ENCODE data around the gene SAXO1. TPM values are rescaled to one million over a fixed set of nuclear protein-coding genes. Genes with fewer than 3 reads are reported as not detected.
A peak's percentile ranks its signal among the peaks of the same experiment; 100 is the strongest.
"Not testable (repeated sequence)": the region's sequence is repeated elsewhere in the genome, so short reads cannot be mapped to it uniquely, and the experiment has no call there.

SAXO1 gene
- total RNA-seq, 1 donor from 2014 or later = 0.10 TPM

GRCh38 chr9:18999173-18999785 lies 33.7 kb downstream of the SAXO1 start:
- DNase-seq = no peak

GRCh38 chr9:18997151-18997550 lies 35.9 kb downstream of the SAXO1 start:
- no peak for DNase-seq

GRCh38 chr9:18996211-18996610 lies 36.8 kb downstream of the SAXO1 start:
- DNase-seq = no peak

- DNase-seq = no peak
These were observed 38.6 kb downstream of the SAXO1 start for GRCh38 chr9:18994263-18994916.

GRCh38 chr9:18991197-18991596 lies 41.8 kb downstream of the SAXO1 start:
- not testable (repeated sequence) for DNase-seq

GRCh38 chr9:18990494-18990893 lies 42.5 kb downstream of the SAXO1 start:
- no peak for DNase-seq

GRCh38 chr9:18989865-18990264 lies 43.1 kb downstream of the SAXO1 start:
- no peak for DNase-seq

- no peak for DNase-seq
These were observed 43.9 kb downstream of the SAXO1 start for GRCh38 chr9:18989097-18989496.

GRCh38 chr9:18988003-18988402 lies 45.0 kb downstream of the SAXO1 start:
- no peak for DNase-seq

GRCh38 chr9:18985996-18986395 lies 47.0 kb downstream of the SAXO1 start:
- DNase-seq = no peak

GRCh38 chr9:18985464-18985951 lies 47.5 kb downstream of the SAXO1 start:
- DNase-seq = peak; percentile 56

GRCh38 chr9:18982262-18982620 lies 50.8 kb downstream of the SAXO1 start:
- no peak for DNase-seq

GRCh38 chr9:18981476-18982261 lies 51.3 kb downstream of the SAXO1 start:
- DNase-seq = peak; percentile 15

- no peak for DNase-seq
These were observed 52.8 kb downstream of the SAXO1 start for GRCh38 chr9:18980189-18980588.

GRCh38 chr9:18979367-18979766 lies 53.6 kb downstream of the SAXO1 start:
- no peak for DNase-seq

- no peak for DNase-seq
These were observed 54.8 kb downstream of the SAXO1 start for GRCh38 chr9:18978188-18978587.

GRCh38 chr9:18976709-18977531 lies 56.1 kb downstream of the SAXO1 start:
- no peak for DNase-seq

GRCh38 chr9:18976221-18976708 lies 56.7 kb downstream of the SAXO1 start:
- DNase-seq = peak; percentile 17

GRCh38 chr9:18973348-18973747 lies 59.7 kb downstream of the SAXO1 start:
- no peak for DNase-seq

- DNase-seq = no peak
These were observed 60.3 kb downstream of the SAXO1 start for GRCh38 chr9:18972675-18973074.

- DNase-seq = no peak
These were observed 61.1 kb downstream of the SAXO1 start for GRCh38 chr9:18971909-18972308.

GRCh38 chr9:18971404-18971803 lies 61.6 kb downstream of the SAXO1 start:
- peak; percentile 22 for DNase-seq
